Liver (tissue), 9 donors: Measurements from ENCODE around the gene AMBRA1. TPM values are rescaled to one million over a fixed set of nuclear protein-coding genes. Genes with fewer than 3 reads are reported as not detected.

ENCODE experiments used
- DNase-seq: peaks from one replicate; pipeline ENCODE4 v3.0.0-alpha.2; 2017; ENCODE audit warnings: low spot score
- H3K27ac ChIP-seq, 2 donors: one replicate each; pipeline ENCODE4 v1.7.0; 2013; ENCODE audit warnings: inconsistent platforms in 2 of 2, low read length in 2 of 2, control low read depth in 1 of 2, low read depth in 1 of 2, mild to moderate bottlenecking in 1 of 2
- H3K27me3 ChIP-seq, 4 donors: one replicate each; pipeline versions ENCODE4 v1.6.1 to v1.7.0; 2013; ENCODE audit warnings: low read length in 3 of 4, inconsistent platforms in 1 of 4, mild to moderate bottlenecking in 1 of 4, moderate library complexity in 1 of 4; ENCODE audit not compliant: control insufficient read depth in 4 of 4, insufficient read depth in 4 of 4
- H3K36me3 ChIP-seq, 4 donors: one replicate each; pipeline versions ENCODE4 v1.6.1 to v1.7.0; 2013; ENCODE audit warnings: low read length in 3 of 4, mild to moderate bottlenecking in 3 of 4, low read depth in 1 of 4, moderate library complexity in 1 of 4; ENCODE audit not compliant: control insufficient read depth in 4 of 4, insufficient read depth in 3 of 4
- H3K4me1 ChIP-seq, 4 donors: one replicate each; pipeline versions ENCODE4 v1.6.1 to v1.7.0; 2013; ENCODE audit warnings: low read length in 3 of 4, mild to moderate bottlenecking in 3 of 4, moderate library complexity in 1 of 4; ENCODE audit not compliant: control insufficient read depth in 4 of 4, insufficient read depth in 4 of 4
- H3K4me3 ChIP-seq, 3 donors: one replicate each; pipeline versions ENCODE4 v1.6.1 to v1.7.0; 2013; ENCODE audit warnings: low read length in 3 of 3, control low read depth in 1 of 3, low read depth in 1 of 3, mild to moderate bottlenecking in 1 of 3
- H3K9ac ChIP-seq, 2 donors: one replicate each; pipeline ENCODE4 v1.7.0; 2013; ENCODE audit warnings: low read length in 2 of 2, mild to moderate bottlenecking in 2 of 2, moderate library complexity in 2 of 2, control low read depth in 1 of 2, low read depth in 1 of 2
- H3K9me3 ChIP-seq, 4 donors: one replicate each; pipeline versions ENCODE4 v1.6.1 to v1.7.0; 2013; ENCODE audit warnings: low read length in 3 of 4; ENCODE audit not compliant: control insufficient read depth in 4 of 4
- EGR1 ChIP-seq, 2 donors: IDR thresholded peaks; 2 replicates each; pipeline ENCODE4 v1.6.1; 2016 to 2018; ENCODE audit warnings: antibody characterized with exemption in 2 of 2, low read depth in 2 of 2
- FOXA1 ChIP-seq: IDR thresholded peaks from 2 replicates; pipeline ENCODE4 v1.6.1; 2016; ENCODE audit warnings: antibody characterized with exemption
- FOXA2 ChIP-seq: IDR thresholded peaks from 2 replicates; pipeline ENCODE4 v1.6.1; 2016; ENCODE audit warnings: antibody characterized with exemption
- HNF4G ChIP-seq: IDR thresholded peaks from 2 replicates; pipeline ENCODE4 v1.6.1; 2016; ENCODE audit warnings: antibody characterized with exemption
- RAD21 ChIP-seq, 2 donors: IDR thresholded peaks; 2 replicates each; pipeline ENCODE4 v1.6.1; 2016; ENCODE audit warnings: antibody characterized with exemption in 2 of 2, mild to moderate bottlenecking in 2 of 2
- SP1 ChIP-seq: IDR thresholded peaks from 2 replicates; pipeline ENCODE4 v1.6.1; 2018; ENCODE audit warnings: antibody characterized with exemption, mild to moderate bottlenecking
- YY1 ChIP-seq: IDR thresholded peaks from 2 replicates; pipeline ENCODE4 v1.6.1; 2016; ENCODE audit warnings: antibody characterized with exemption, mild to moderate bottlenecking
- WGBS: extraction: QIAGEN DNeasy Blood & Tissue Kit; methylation state at CpG from one replicate; pipeline ENCODE4 v1.1.7; 2013; 5-methylcytosine and 5-hydroxymethylcytosine counted together
- polyA plus RNA-seq, 2 donors: library from polyadenylated mRNA; stranded (reverse) in 1 of 2; unstranded in 1 of 2; fragments of 200-250 nt in 1 of 2; fragments of >200 nt in 1 of 2; fragmentation: Nextera tagmentation in 1 of 2; extraction: Ambion mirVana in 1 of 2; gene quantifications; one replicate each; pipeline versions ENCODE4 v1.2.1 to v1.2.3, GENCODE V29; 2013 to 2015
- total RNA-seq, 2 donors: library from RNA; depleted of rRNA; stranded (reverse); fragments of >200 nt; gene quantifications; one replicate each; pipeline ENCODE4 v1.2.3, GENCODE V29; 2014
- TF ChIP-seq, protein P1 (sequence below): fragments of 150-350 bp; IDR thresholded peaks from 2 replicates; pipeline ENCODE4 v1.5.1; 2017; ENCODE audit warnings: improper control_type of control experiment, low read depth, low read length; ENCODE audit not compliant: missing input control
- TF ChIP-seq, protein P2 (sequence below): IDR thresholded peaks from 2 replicates; pipeline ENCODE4 v1.6.1; 2016; ENCODE audit warnings: antibody characterized with exemption
- TF ChIP-seq, protein P3 (sequence below): IDR thresholded peaks from 2 replicates; pipeline ENCODE4 v1.6.1; 2016; ENCODE audit warnings: antibody characterized with exemption
- TF ChIP-seq, protein P4 (sequence below): IDR thresholded peaks from 2 replicates; pipeline ENCODE4 v1.6.1; 2016; ENCODE audit warnings: antibody characterized with exemption
- donor health status: healthy.
- donor health status: healthy.
- donor health status: healthy.
- donor health status: healthy.
- donor health status: healthy.

The AMBRA1 gene
- total and polyA plus RNA-seq, 4 donors: 3.7 to 25.7 (median 15.1) TPM

GRCh38 chr11:46522682-46523281, 71.0 kb downstream of the AMBRA1 start:
- no peak overlapping the region for H3K4me3 ChIP-seq
- DNase-seq: no peak
- H3K36me3 ChIP-seq: no peaks in the 10 kb centered on the region
- H3K9ac ChIP-seq: no peak overlapping the region
- H3K9me3 ChIP-seq: no peaks in the 10 kb centered on the region
- no peak overlapping the region for H3K27ac ChIP-seq
- no peak for TF ChIP-seq HNF4G
- TF ChIP-seq FOXA2: no peak
- no peak for TF ChIP-seq RAD21 (IDR thresholded peaks at IDR 0.05)
- TF ChIP-seq FOXA1: no peak
- no peak for TF ChIP-seq EGR1 (IDR thresholded peaks at IDR 0.05; ENCODE audit: low read depth in 2 of 2)
- TF ChIP-seq, protein P1, sequence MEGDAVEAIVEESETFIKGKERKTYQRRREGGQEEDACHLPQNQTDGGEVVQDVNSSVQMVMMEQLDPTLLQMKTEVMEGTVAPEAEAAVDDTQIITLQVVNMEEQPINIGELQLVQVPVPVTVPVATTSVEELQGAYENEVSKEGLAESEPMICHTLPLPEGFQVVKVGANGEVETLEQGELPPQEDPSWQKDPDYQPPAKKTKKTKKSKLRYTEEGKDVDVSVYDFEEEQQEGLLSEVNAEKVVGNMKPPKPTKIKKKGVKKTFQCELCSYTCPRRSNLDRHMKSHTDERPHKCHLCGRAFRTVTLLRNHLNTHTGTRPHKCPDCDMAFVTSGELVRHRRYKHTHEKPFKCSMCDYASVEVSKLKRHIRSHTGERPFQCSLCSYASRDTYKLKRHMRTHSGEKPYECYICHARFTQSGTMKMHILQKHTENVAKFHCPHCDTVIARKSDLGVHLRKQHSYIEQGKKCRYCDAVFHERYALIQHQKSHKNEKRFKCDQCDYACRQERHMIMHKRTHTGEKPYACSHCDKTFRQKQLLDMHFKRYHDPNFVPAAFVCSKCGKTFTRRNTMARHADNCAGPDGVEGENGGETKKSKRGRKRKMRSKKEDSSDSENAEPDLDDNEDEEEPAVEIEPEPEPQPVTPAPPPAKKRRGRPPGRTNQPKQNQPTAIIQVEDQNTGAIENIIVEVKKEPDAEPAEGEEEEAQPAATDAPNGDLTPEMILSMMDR: no peak
- TF ChIP-seq, protein P2, sequence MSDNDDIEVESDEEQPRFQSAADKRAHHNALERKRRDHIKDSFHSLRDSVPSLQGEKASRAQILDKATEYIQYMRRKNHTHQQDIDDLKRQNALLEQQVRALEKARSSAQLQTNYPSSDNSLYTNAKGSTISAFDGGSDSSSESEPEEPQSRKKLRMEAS: no peak
- TF ChIP-seq, protein P3, sequence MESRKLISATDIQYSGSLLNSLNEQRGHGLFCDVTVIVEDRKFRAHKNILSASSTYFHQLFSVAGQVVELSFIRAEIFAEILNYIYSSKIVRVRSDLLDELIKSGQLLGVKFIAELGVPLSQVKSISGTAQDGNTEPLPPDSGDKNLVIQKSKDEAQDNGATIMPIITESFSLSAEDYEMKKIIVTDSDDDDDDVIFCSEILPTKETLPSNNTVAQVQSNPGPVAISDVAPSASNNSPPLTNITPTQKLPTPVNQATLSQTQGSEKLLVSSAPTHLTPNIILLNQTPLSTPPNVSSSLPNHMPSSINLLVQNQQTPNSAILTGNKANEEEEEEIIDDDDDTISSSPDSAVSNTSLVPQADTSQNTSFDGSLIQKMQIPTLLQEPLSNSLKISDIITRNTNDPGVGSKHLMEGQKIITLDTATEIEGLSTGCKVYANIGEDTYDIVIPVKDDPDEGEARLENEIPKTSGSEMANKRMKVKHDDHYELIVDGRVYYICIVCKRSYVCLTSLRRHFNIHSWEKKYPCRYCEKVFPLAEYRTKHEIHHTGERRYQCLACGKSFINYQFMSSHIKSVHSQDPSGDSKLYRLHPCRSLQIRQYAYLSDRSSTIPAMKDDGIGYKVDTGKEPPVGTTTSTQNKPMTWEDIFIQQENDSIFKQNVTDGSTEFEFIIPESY: no peak
- TF ChIP-seq, protein P4, sequence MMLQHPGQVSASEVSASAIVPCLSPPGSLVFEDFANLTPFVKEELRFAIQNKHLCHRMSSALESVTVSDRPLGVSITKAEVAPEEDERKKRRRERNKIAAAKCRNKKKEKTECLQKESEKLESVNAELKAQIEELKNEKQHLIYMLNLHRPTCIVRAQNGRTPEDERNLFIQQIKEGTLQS: no peak
- WGBS: 34% methylated on average over 5 of the region's 5 CpGs
- H3K4me1 ChIP-seq: peaks cover 1 to 29% (median 25%) of the 10 kb centered on the region in 4 donors
- no peaks in the 10 kb centered on the region for H3K27me3 ChIP-seq

- TF ChIP-seq SP1: no peak
- TF ChIP-seq, protein P4: no peak
- TF ChIP-seq, protein P1: peak; percentile 16
- no peak for TF ChIP-seq YY1
- Histone ChIP-seq H3K27me3 (no peaks in the 10 kb centered on the region), H3K27ac (no peak overlapping the region), H3K4me1 (peaks cover 1 to 29% (median 25%) of the 10 kb centered on the region in 4 donors), H3K36me3 (no peaks in the 10 kb centered on the region), H3K4me3 (no peak overlapping the region), H3K9ac (no peak overlapping the region), H3K9me3 (no peaks in the 10 kb centered on the region)
- DNase-seq: no peak
- 68% methylated on average over 4 of the region's 4 CpGs for WGBS
Observed at GRCh38 chr11:46521961-46522681, 71.7 kb downstream of the AMBRA1 start.
